ENCODE results near the gene S100A4.
A peak's percentile ranks its signal among the peaks of the same experiment; 100 is the strongest.
"Not testable (repeated sequence)": the region's sequence is repeated elsewhere in the genome, so short reads cannot be mapped to it uniquely, and the experiment has no call there.

S100A4 gene

DNA sequence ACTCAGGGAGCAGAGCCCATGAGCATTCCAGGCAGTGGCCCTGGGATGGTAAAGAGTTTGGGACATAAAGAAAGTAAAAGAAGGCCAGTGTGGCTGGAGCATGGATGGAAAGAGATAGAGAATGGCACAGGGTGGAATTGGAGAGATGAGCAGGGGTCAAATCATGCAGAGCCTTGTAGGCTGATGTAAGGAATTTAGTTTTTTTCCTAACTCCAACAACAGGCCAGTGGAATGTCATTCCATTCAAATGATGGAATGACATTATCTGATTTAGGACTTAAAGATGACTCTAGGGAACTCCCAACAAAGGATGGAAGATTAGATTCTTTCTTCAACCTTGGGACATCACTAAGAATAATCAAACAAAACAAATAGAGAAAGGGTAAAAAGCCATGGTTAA is 32.9 kb upstream of the S100A4 start:
- Histone ChIP-seq H3K4me1 (ENCODE audit: control insufficient read depth, insufficient read depth, low read length, poor library complexity, severe bottlenecking) (peaks cover 21% of the 10 kb centered on the region), H3K36me3 (ENCODE audit: control insufficient read depth, insufficient read depth, low read length) (no peaks in the 10 kb centered on the region), H3K4me3 (ENCODE audit: extremely low read depth, insufficient read depth, low read length, poor library complexity, severe bottlenecking) (no peak overlapping the region), H3K9me3 (ENCODE audit: control insufficient read depth, low read length) (no peaks in the 10 kb centered on the region), H3K27ac (ENCODE audit: low read depth, low read length, severe bottlenecking) (peak overlapping the region; percentile 90)

DNA sequence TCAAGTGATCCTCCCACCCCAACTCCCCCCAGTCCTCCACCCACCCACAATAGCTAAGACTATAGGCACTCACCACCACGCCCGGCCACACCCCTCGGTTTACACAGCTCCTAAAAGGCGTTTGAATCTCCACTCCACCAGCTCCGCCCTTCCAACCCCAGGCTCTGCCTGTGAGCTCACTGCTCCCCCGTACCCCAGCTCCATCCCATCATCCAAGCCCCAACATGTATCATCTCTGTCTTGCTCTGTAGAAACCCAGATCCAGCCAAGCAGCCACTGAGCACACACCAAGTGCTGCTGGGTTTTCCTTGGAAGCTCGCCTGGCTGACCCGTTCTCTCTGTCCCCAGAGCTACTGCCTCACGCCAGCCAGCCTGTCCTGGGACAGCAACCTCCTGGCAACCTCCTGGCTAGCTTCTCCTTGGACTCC is 32.0 kb upstream of the S100A4 start:
- H3K9me3 ChIP-seq (ENCODE audit: control insufficient read depth, low read length) = no peaks in the 10 kb centered on the region
- WGBS, 2 experiments (ENCODE audit: insufficient coverage in 2 of 2) = 78 to 87% methylated on average over 4 to 9 of the region's 9 CpGs
- H3K36me3 ChIP-seq (ENCODE audit: control insufficient read depth, insufficient read depth, low read length) = no peaks in the 10 kb centered on the region
- H3K4me3 ChIP-seq (ENCODE audit: extremely low read depth, insufficient read depth, low read length, poor library complexity, severe bottlenecking) = no peak overlapping the region
- H3K27ac ChIP-seq (ENCODE audit: low read depth, low read length, severe bottlenecking) = no peak overlapping the region
- H3K4me1 ChIP-seq (ENCODE audit: control insufficient read depth, insufficient read depth, low read length, poor library complexity, severe bottlenecking) = peaks cover 22% of the 10 kb centered on the region

DNA sequence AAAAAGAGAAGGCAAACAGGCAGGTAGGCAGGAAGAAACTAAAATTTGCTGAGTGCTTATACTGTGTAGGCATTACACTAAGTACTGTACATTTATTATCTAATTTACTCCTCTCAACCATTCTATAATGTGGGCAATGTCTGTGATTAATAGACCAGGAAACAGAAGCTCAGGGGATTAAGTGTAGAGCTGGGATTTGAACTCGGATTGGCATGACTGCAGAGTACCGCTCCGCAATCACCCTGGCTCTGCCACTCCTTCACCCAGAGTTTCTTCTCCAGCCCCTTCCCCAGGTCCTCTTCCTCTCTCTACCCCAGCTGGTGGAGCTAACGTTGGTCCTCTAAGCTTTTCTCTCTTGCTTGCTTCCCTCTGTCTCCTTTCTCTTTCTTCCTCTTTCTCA is 31.5 kb upstream of the S100A4 start:
- H3K36me3 ChIP-seq (ENCODE audit: control insufficient read depth, insufficient read depth, low read length) = no peaks in the 10 kb centered on the region
- peaks cover 23% of the 10 kb centered on the region for H3K4me1 ChIP-seq (ENCODE audit: control insufficient read depth, insufficient read depth, low read length, poor library complexity, severe bottlenecking)
- H3K27ac ChIP-seq (ENCODE audit: low read depth, low read length, severe bottlenecking) = no peak overlapping the region
- no peaks in the 10 kb centered on the region for H3K9me3 ChIP-seq (ENCODE audit: control insufficient read depth, low read length)
- 83 to 90% methylated on average over 4 of the region's 4 CpGs for WGBS, 2 experiments (ENCODE audit: insufficient coverage in 2 of 2)
- H3K4me3 ChIP-seq (ENCODE audit: extremely low read depth, insufficient read depth, low read length, poor library complexity, severe bottlenecking) = no peak overlapping the region

DNA sequence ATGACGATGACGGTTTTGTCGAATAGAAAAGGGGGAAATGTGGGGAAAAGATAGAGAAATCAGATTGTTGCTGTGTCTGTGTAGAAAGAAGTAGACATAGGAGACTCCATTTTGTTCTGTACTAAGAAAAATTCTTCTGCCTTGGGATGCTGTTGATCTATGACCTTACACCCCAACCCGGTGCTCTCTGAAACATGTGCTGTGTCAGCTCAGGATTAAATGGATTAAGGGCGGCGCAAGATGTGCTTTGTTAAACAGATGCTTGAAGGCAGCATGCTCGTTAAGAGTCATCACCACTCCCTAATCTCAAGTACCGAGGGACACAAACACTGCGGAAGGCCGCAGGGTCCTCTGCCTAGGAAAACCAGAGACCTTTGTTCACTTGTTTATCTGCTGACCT is 29.9 kb upstream of the S100A4 start:
- WGBS, 2 experiments (ENCODE audit: insufficient coverage in 2 of 2) = 90 to 97% methylated on average over 3 of the region's 10 CpGs
- not testable (repeated sequence) for H3K36me3 ChIP-seq (ENCODE audit: control insufficient read depth, insufficient read depth, low read length); H3K27ac ChIP-seq (ENCODE audit: low read depth, low read length, severe bottlenecking)

DNA sequence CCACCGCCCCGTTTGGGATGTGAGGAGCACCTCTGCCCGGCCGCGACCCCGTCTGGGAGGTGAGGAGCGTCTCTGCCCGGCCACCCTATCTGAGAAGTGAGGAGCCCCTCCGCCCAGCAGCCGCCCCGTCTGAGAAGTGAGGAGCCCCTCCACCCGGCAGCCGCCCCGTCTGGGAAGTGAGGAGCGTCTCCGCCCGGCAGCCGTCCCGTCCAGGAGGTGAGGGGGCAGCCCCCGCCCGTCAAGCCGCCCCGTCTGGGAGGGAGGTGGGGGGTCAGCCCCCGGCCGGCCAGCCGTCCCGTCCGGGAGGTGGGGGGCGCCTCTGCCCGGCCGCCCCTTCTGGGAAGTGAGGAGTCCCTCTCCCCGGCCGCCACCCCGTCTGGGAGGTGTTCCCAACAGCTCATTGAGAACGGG is 29.5 kb upstream of the S100A4 start:
- 95% methylated on average over 8 to 32 of the region's 35 CpGs for WGBS, 2 experiments (ENCODE audit: insufficient coverage in 2 of 2)

More for the DNA sequence above, 29.9 kb upstream of the S100A4 start:
- not testable (repeated sequence) for H3K9me3 ChIP-seq (ENCODE audit: control insufficient read depth, low read length); H3K4me3 ChIP-seq (ENCODE audit: extremely low read depth, insufficient read depth, low read length, poor library complexity, severe bottlenecking)
- peaks cover 23% of the 10 kb centered on the region for H3K4me1 ChIP-seq (ENCODE audit: control insufficient read depth, insufficient read depth, low read length, poor library complexity, severe bottlenecking)

DNA sequence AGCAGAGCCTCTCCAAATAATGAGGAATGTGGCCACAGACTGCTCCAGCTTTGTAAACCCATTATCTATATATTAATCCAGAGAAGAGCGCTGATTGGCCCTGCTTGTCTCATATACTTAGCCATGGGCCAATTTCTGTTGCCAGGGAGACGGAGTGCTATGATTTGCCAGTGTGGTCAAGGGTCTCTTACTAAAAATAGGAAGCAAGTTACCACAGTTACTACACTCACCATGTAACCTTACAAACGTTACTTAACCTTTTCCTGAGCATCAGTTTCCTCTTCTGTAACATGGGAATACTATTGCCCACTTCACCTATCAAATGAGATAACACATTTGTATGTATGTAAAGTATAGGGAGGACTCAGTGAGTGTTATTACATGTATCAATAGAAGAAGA is 27.7 kb upstream of the S100A4 start:
- no peaks in the 10 kb centered on the region for H3K9me3 ChIP-seq (ENCODE audit: control insufficient read depth, low read length)
- H3K4me1 ChIP-seq (ENCODE audit: control insufficient read depth, insufficient read depth, low read length, poor library complexity, severe bottlenecking) = peaks cover 14% of the 10 kb centered on the region
- H3K4me3 ChIP-seq (ENCODE audit: extremely low read depth, insufficient read depth, low read length, poor library complexity, severe bottlenecking) = no peak overlapping the region
- H3K36me3 ChIP-seq (ENCODE audit: control insufficient read depth, insufficient read depth, low read length) = no peaks in the 10 kb centered on the region
- WGBS, 2 experiments (ENCODE audit: insufficient coverage in 2 of 2) = 94 to 100% methylated on average over 1 to 2 of the region's 3 CpGs
- H3K27ac ChIP-seq (ENCODE audit: low read depth, low read length, severe bottlenecking) = no peak overlapping the region

More for the DNA sequence above, 29.5 kb upstream of the S100A4 start:
- not testable (repeated sequence) for H3K36me3 ChIP-seq (ENCODE audit: control insufficient read depth, insufficient read depth, low read length); H3K4me3 ChIP-seq (ENCODE audit: extremely low read depth, insufficient read depth, low read length, poor library complexity, severe bottlenecking); H3K27ac ChIP-seq (ENCODE audit: low read depth, low read length, severe bottlenecking); H3K9me3 ChIP-seq (ENCODE audit: control insufficient read depth, low read length)
- H3K4me1 ChIP-seq (ENCODE audit: control insufficient read depth, insufficient read depth, low read length, poor library complexity, severe bottlenecking) = peaks cover 23% of the 10 kb centered on the region

DNA sequence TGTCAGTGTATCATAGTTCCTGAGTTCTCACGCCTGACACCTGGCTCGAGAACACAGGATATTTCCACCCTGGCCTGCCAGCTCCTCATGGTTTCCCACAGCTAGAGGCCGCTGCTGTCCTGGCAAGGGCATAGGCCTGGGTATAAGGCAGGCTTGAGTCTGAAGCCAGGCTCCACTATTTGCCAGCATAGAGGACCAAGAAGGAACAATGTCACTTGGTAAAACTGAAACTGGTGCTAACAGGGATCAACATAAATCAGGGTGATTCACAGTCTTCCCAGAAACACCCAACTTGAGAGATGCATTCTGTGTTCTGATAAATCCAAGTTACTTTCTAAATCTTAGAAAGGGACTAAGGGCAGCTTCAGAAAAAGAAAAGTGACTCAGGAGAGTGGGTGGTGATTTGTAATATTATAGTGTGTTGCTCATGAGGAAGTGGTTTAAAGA is 27.0 kb upstream of the S100A4 start:
- no peak overlapping the region for H3K4me3 ChIP-seq (ENCODE audit: extremely low read depth, insufficient read depth, low read length, poor library complexity, severe bottlenecking)
- H3K4me1 ChIP-seq (ENCODE audit: control insufficient read depth, insufficient read depth, low read length, poor library complexity, severe bottlenecking) = peaks cover 15% of the 10 kb centered on the region
- no peak overlapping the region for H3K27ac ChIP-seq (ENCODE audit: low read depth, low read length, severe bottlenecking)
- H3K9me3 ChIP-seq (ENCODE audit: control insufficient read depth, low read length) = no peaks in the 10 kb centered on the region
- no peaks in the 10 kb centered on the region for H3K36me3 ChIP-seq (ENCODE audit: control insufficient read depth, insufficient read depth, low read length)
- WGBS, 2 experiments (ENCODE audit: insufficient coverage in 2 of 2) = 27 to 58% methylated on average over 3 of the region's 3 CpGs

DNA sequence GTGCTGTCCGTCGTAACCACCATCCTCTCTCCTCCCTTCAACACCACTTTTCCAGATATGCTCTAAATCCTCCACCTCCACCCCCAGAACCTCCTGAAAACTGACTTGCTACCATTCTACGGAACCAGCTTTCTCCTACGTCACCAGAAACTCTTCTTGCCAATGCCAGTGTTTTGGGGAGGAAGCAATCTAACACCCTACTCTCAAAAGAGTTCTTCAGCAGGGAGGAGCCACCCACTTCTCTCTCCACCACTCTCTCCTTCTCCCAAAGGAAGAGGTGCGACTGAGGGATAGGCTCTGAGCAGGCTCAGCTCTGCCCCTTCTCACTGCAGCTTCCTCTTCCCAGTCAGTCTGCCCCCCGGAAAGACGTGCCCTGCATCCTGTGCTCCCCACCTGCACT is 26.1 kb upstream of the S100A4 start:
- Histone ChIP-seq H3K4me3 (ENCODE audit: extremely low read depth, insufficient read depth, low read length, poor library complexity, severe bottlenecking) (no peak overlapping the region), H3K36me3 (ENCODE audit: control insufficient read depth, insufficient read depth, low read length) (no peaks in the 10 kb centered on the region), H3K27ac (ENCODE audit: low read depth, low read length, severe bottlenecking) (no peak overlapping the region), H3K9me3 (ENCODE audit: control insufficient read depth, low read length) (no peaks in the 10 kb centered on the region), H3K4me1 (ENCODE audit: control insufficient read depth, insufficient read depth, low read length, poor library complexity, severe bottlenecking) (peaks cover 20% of the 10 kb centered on the region)
- WGBS, 2 experiments (ENCODE audit: insufficient coverage in 2 of 2) = 95 to 98% methylated on average over 3 to 5 of the region's 7 CpGs

DNA sequence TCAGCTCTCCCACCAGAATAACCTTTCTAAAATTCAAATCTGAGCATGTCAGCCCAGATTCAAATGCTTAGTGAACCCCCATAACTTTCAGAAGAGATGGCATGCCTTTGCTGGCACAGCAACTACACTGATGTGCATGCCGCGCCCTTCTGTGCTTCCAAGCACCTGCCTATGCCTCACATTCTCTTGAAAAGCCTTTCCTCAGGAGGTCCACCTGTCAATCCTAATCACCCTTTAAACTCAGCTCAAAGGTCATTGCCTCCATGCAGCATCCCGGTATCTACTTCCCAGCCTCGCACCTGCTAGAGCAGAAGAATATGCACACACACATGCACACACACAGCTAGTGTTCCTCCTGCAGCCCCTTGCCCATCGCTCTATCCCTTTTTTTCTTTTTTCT is 25.3 kb upstream of the S100A4 start:
- no peak overlapping the region for H3K27ac ChIP-seq (ENCODE audit: low read depth, low read length, severe bottlenecking)
- WGBS, 2 experiments (ENCODE audit: insufficient coverage in 2 of 2) = 100% methylated on average over 4 of the region's 5 CpGs
- H3K36me3 ChIP-seq (ENCODE audit: control insufficient read depth, insufficient read depth, low read length) = no peaks in the 10 kb centered on the region
- H3K4me1 ChIP-seq (ENCODE audit: control insufficient read depth, insufficient read depth, low read length, poor library complexity, severe bottlenecking) = peaks cover 22% of the 10 kb centered on the region
- no peaks in the 10 kb centered on the region for H3K9me3 ChIP-seq (ENCODE audit: control insufficient read depth, low read length)
- no peak overlapping the region for H3K4me3 ChIP-seq (ENCODE audit: extremely low read depth, insufficient read depth, low read length, poor library complexity, severe bottlenecking)

DNA sequence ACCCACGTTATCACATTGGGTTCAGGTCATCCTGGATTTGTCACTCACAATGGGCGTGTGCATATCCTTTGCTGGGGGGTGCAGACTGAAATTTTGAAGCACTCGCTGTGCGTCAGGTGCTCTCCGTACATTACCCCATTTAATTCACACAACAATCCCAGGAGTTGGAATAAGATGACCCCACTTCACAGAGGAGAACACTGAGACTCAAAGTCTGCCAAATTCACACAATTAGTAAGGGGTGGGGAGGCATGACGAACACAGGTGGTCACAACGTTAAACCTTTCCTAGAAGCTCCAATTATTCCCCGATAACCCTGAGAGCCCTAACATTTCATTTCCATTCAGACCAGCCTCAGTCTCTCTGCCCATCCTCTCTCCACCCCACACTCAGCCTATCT is 23.9 kb upstream of the S100A4 start:
- Histone ChIP-seq H3K27ac (ENCODE audit: low read depth, low read length, severe bottlenecking) (no peak overlapping the region), H3K4me3 (ENCODE audit: extremely low read depth, insufficient read depth, low read length, poor library complexity, severe bottlenecking) (no peak overlapping the region), H3K36me3 (ENCODE audit: control insufficient read depth, insufficient read depth, low read length) (no peaks in the 10 kb centered on the region), H3K4me1 (ENCODE audit: control insufficient read depth, insufficient read depth, low read length, poor library complexity, severe bottlenecking) (peaks cover 31% of the 10 kb centered on the region), H3K9me3 (ENCODE audit: control insufficient read depth, low read length) (no peaks in the 10 kb centered on the region)
- WGBS, 2 experiments (ENCODE audit: insufficient coverage in 2 of 2) = 95 to 96% methylated on average over 5 of the region's 8 CpGs

DNA sequence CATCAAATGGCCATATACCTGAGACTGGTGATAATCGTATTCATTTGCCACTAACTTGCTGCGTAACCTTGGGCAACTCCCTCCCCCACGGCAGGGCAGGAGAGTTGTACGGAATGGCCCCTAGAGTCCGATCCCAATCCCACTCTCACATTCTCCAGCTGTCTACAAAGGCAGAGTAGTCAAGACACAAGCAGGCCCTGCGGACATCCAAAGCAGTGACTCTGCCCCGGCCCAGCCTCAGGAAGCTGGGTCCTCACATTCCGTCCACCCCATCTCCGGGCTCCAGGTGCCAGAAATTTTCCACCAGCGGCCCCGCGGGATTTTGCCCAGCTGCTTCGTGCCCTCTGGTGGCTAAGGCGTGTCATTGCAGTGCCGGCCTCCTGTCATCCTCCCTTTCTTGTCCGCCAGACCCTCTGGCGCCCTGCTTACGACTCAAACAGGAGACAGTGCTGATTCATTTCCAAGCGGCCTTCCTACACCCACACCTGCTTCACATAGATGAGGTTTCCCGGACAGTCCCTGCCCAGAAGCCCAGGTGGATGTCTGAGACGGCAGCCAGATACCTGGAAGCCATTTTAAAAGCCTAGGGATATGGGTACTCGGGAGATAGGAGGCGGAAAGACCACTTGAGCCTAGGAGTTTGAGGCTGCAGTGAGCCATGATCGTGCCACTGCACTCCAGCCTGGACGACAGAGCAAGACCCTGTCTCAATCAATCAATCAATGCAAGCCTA is 22.9 kb upstream of the S100A4 start:
- Histone ChIP-seq H3K4me1 (ENCODE audit: control insufficient read depth, insufficient read depth, low read length, poor library complexity, severe bottlenecking) (peaks cover 40% of the 10 kb centered on the region), H3K27ac (ENCODE audit: low read depth, low read length, severe bottlenecking) (peak overlapping the region; percentile 90), H3K9me3 (ENCODE audit: control insufficient read depth, low read length) (no peaks in the 10 kb centered on the region), H3K4me3 (ENCODE audit: extremely low read depth, insufficient read depth, low read length, poor library complexity, severe bottlenecking) (no peak overlapping the region), H3K36me3 (ENCODE audit: control insufficient read depth, insufficient read depth, low read length) (no peaks in the 10 kb centered on the region)
- 27 to 28% methylated on average over 20 to 25 of the region's 25 CpGs for WGBS, 2 experiments (ENCODE audit: insufficient coverage in 2 of 2)
